IgD-negative memory B cell (primary cell): ENCODE data around the gene MRPL52. TPM values are rescaled to one million over a fixed set of nuclear protein-coding genes. Genes with fewer than 3 reads are reported as not detected.
"Not testable (repeated sequence)": the region's sequence is repeated elsewhere in the genome, so short reads cannot be mapped to it uniquely, and the experiment has no call there.

ENCODE experiments used
- H3K27ac Mint-ChIP-seq, 3 donors: one replicate each; pipeline ENCODE4 v1.8.0; 2020 to 2022; ENCODE audit warnings: mild to moderate bottlenecking in 3 of 3, mixed read lengths in 3 of 3, moderate library complexity in 1 of 3
- H3K27me3 Mint-ChIP-seq: one replicate; pipeline ENCODE4 v1.8.0; 2021; ENCODE audit warnings: mixed read lengths
- H3K36me3 Mint-ChIP-seq: one replicate; pipeline ENCODE4 v1.8.0; 2020; ENCODE audit warnings: mild to moderate bottlenecking, mixed read lengths
- H3K4me1 Mint-ChIP-seq, 3 donors: one replicate each; pipeline ENCODE4 v1.8.0; 2020 to 2022; ENCODE audit warnings: mixed read lengths in 3 of 3, mild to moderate bottlenecking in 1 of 3
- H3K4me3 Mint-ChIP-seq, 4 donors: one replicate each; pipeline ENCODE4 v1.8.0; 2020 to 2022; ENCODE audit warnings: mild to moderate bottlenecking in 4 of 4, mixed read lengths in 4 of 4, moderate library complexity in 3 of 4
- H3K9me3 Mint-ChIP-seq, 3 donors: one replicate each; pipeline ENCODE4 v1.8.0; 2020 to 2021; ENCODE audit warnings: mixed read lengths in 3 of 3, mild to moderate bottlenecking in 1 of 3
- polyA plus RNA-seq: library from polyadenylated mRNA; unstranded; fragments of 300-500 nt; fragmentation: Illumina TruSeq; gene quantifications from one replicate; pipeline ENCODE4 v1.2.3, GENCODE V29; 2021

Gene MRPL52
- 200 TPM for polyA plus RNA-seq

GRCh38 chr14:22829661-22830442 is at the start of gene MRPL52:
Gene MRPL52, plus strand, starts transcription at chr14:22829887. Its CDS starts 26 bp downstream, at chr14:22829913.
- Mint-ChIP-seq H3K27ac (peak within 1 kb of the TSS; percentile 93 to 98 (median 96)), H3K4me3 (peak within 1 kb of the TSS; percentile 93 to 97 (median 95)), H3K36me3 (peaks cover 6% of the 10 kb centered on the region)

GRCh38 chr14:22780105-22780679 is 49.5 kb upstream of the MRPL52 start:
- H3K9me3 Mint-ChIP-seq, result no peaks in the 10 kb centered on the region
- no peak overlapping the region for H3K27ac Mint-ChIP-seq
- no peak overlapping the region for H3K4me3 Mint-ChIP-seq
- peaks cover 6 to 9% (median 6%) of the 10 kb centered on the region in 3 donors for H3K4me1 Mint-ChIP-seq
- no peaks in the 10 kb centered on the region for H3K36me3 Mint-ChIP-seq
- H3K27me3 Mint-ChIP-seq, result no peaks in the 10 kb centered on the region

More at GRCh38 chr14:22829661-22830442, at the start of gene MRPL52:
- no peaks in the 10 kb centered on the region for H3K9me3 Mint-ChIP-seq
- peaks cover 19 to 26% (median 23%) of the 10 kb centered on the region in 3 donors for H3K4me1 Mint-ChIP-seq
- no peaks in the 10 kb centered on the region for H3K27me3 Mint-ChIP-seq

GRCh38 chr14:22780941-22781300 is 48.8 kb upstream of the MRPL52 start:
- H3K4me1 Mint-ChIP-seq, result peaks cover 6 to 9% (median 6%) of the 10 kb centered on the region in 3 donors
- H3K36me3 Mint-ChIP-seq, result no peaks in the 10 kb centered on the region
- no peak overlapping the region for H3K4me3 Mint-ChIP-seq
- H3K9me3 Mint-ChIP-seq, result no peaks in the 10 kb centered on the region
- no peaks in the 10 kb centered on the region for H3K27me3 Mint-ChIP-seq
- H3K27ac Mint-ChIP-seq, result peak overlapping the region in 1 of 3 donors; percentile 44

- Mint-ChIP-seq H3K27me3 (no peaks in the 10 kb centered on the region), H3K36me3 (no peaks in the 10 kb centered on the region), H3K9me3 (no peaks in the 10 kb centered on the region), H3K4me3 (no peak overlapping the region), H3K27ac (peak overlapping the region in 1 of 3 donors; percentile 44), H3K4me1 (peaks cover 6 to 11% (median 8%) of the 10 kb centered on the region in 3 donors)
Observed at GRCh38 chr14:22781301-22781991, 48.2 kb upstream of the MRPL52 start.

GRCh38 chr14:22786685-22787084 is 43.0 kb upstream of the MRPL52 start:
- Mint-ChIP-seq H3K9me3 (peaks cover 0 to 6% (median 0%) of the 10 kb centered on the region in 3 donors), H3K27me3 (no peaks in the 10 kb centered on the region), H3K4me1 (peaks cover 20 to 27% (median 21%) of the 10 kb centered on the region in 3 donors), H3K36me3 (no peaks in the 10 kb centered on the region), H3K4me3 (no peak overlapping the region), H3K27ac (no peak overlapping the region)

GRCh38 chr14:22791301-22791700 is 38.4 kb upstream of the MRPL52 start:
- Mint-ChIP-seq H3K27ac (peak overlapping the region in 2 of 3 donors; percentile 17 to 87), H3K27me3 (no peaks in the 10 kb centered on the region), H3K36me3 (peaks cover 2% of the 10 kb centered on the region), H3K4me1 (peaks cover 32 to 45% (median 42%) of the 10 kb centered on the region in 3 donors), H3K4me3 (peak overlapping the region in 2 of 4 donors; percentile 51 to 87), H3K9me3 (peaks cover 0 to 6% (median 0%) of the 10 kb centered on the region in 3 donors)

- Mint-ChIP-seq H3K4me3 (peak overlapping the region in 1 of 4 donors; percentile 18), H3K36me3 (peaks cover 2% of the 10 kb centered on the region), H3K27me3 (no peaks in the 10 kb centered on the region), H3K27ac (peak overlapping the region in 2 of 3 donors; percentile 57 to 84), H3K9me3 (peaks cover 0 to 6% (median 0%) of the 10 kb centered on the region in 3 donors), H3K4me1 (peaks cover 37 to 46% (median 46%) of the 10 kb centered on the region in 3 donors)
Observed at GRCh38 chr14:22792158-22792557, 37.5 kb upstream of the MRPL52 start.

- not testable (repeated sequence) for H3K36me3 Mint-ChIP-seq, H3K27me3 Mint-ChIP-seq, H3K4me3 Mint-ChIP-seq, H3K9me3 Mint-ChIP-seq
- Mint-ChIP-seq H3K27ac (peak overlapping the region in 2 of 3 donors; percentile 82 to 85), H3K4me1 (peaks cover 37 to 50% (median 49%) of the 10 kb centered on the region in 3 donors)
Observed at GRCh38 chr14:22793550-22793949, 36.1 kb upstream of the MRPL52 start.

GRCh38 chr14:22793976-22794375 is 35.7 kb upstream of the MRPL52 start:
- Mint-ChIP-seq H3K4me1 (peaks cover 38 to 53% (median 53%) of the 10 kb centered on the region in 3 donors), H3K27ac (peak overlapping the region; percentile 82 to 85 (median 85)), H3K27me3 (no peaks in the 10 kb centered on the region), H3K36me3 (peaks cover 8% of the 10 kb centered on the region), H3K9me3 (peaks cover 0 to 6% (median 0%) of the 10 kb centered on the region in 3 donors), H3K4me3 (peak overlapping the region in 2 of 4 donors; percentile 30 to 89)

GRCh38 chr14:22794551-22794951 is 35.1 kb upstream of the MRPL52 start:
- Mint-ChIP-seq H3K9me3 (peaks cover 0 to 6% (median 0%) of the 10 kb centered on the region in 3 donors), H3K4me1 (peaks cover 37 to 54% (median 51%) of the 10 kb centered on the region in 3 donors), H3K36me3 (peaks cover 10% of the 10 kb centered on the region), H3K27me3 (no peaks in the 10 kb centered on the region), H3K4me3 (peak overlapping the region; percentile 30 to 90 (median 74)), H3K27ac (peak overlapping the region; percentile 82 to 85 (median 85))

GRCh38 chr14:22796087-22796707 is 33.5 kb upstream of the MRPL52 start:
- Mint-ChIP-seq H3K27me3 (no peaks in the 10 kb centered on the region), H3K9me3 (peaks cover 0 to 3% (median 0%) of the 10 kb centered on the region in 3 donors), H3K4me1 (peaks cover 26 to 48% (median 47%) of the 10 kb centered on the region in 3 donors), H3K27ac (peak overlapping the region; percentile 28 to 46 (median 40)), H3K4me3 (peak overlapping the region in 2 of 4 donors; percentile 68 to 72), H3K36me3 (peaks cover 10% of the 10 kb centered on the region)

GRCh38 chr14:22797017-22797917 is 32.4 kb upstream of the MRPL52 start:
- peaks cover 12% of the 10 kb centered on the region for H3K36me3 Mint-ChIP-seq
- H3K9me3 Mint-ChIP-seq, result no peaks in the 10 kb centered on the region
- no peaks in the 10 kb centered on the region for H3K27me3 Mint-ChIP-seq
- peaks cover 23 to 46% (median 45%) of the 10 kb centered on the region in 3 donors for H3K4me1 Mint-ChIP-seq
- H3K4me3 Mint-ChIP-seq, result peak overlapping the region in 1 of 4 donors; percentile 70
- H3K27ac Mint-ChIP-seq, result no peak overlapping the region

- Mint-ChIP-seq H3K27me3 (peaks cover 2% of the 10 kb centered on the region), H3K27ac (no peak overlapping the region), H3K4me1 (peaks cover 35 to 56% (median 56%) of the 10 kb centered on the region in 3 donors), H3K4me3 (no peak overlapping the region), H3K36me3 (peaks cover 12% of the 10 kb centered on the region), H3K9me3 (no peaks in the 10 kb centered on the region)
Observed at GRCh38 chr14:22798528-22798927, 31.2 kb upstream of the MRPL52 start.
